Measurements from ENCODE around the gene RUNDC3A. TPM values are rescaled to one million over a fixed set of nuclear protein-coding genes. Genes with fewer than 3 reads are reported as not detected.

RUNDC3A gene
- total RNA-seq, 2 experiments from 2014 or later = 0.10 TPM

DNA sequence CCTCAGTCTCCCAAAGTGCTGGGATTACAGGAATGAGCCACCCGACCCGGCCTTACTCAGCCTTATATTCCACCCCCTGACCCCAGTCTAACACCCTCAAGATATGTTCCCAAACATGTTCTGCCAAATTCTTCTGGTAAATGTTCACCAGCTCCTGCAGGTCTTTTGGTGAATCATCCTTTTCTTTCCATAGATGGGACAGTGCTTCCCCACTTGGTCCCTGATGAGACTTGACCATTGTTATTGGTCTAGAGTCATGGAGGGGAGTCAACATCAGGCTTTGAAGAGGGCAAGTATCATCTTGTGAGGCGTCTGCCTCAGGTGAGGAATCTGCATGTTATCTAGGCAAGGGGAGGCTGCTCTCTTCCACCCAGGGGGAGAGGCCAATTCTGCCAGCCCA is 10.4 kb upstream of the RUNDC3A start:
- Mint-ChIP-seq H3K36me3 (ENCODE audit: low read depth) (no peaks in the 10 kb centered on the region), H3K9me3 (no peaks in the 10 kb centered on the region)
- CTCF ChIA-PET = no interaction called here

GRCh38 chr17:44304651-44305050 is 3.8 kb upstream of the RUNDC3A start:
- DNase-seq = no peak
- Mint-ChIP-seq H3K27ac (no peak overlapping the region), H3K36me3 (ENCODE audit: low read depth) (peaks cover 2% of the 10 kb centered on the region), H3K4me1 (peaks cover 14% of the 10 kb centered on the region), H3K27me3 (peaks cover 32% of the 10 kb centered on the region), H3K4me3 (no peak overlapping the region), H3K9me3 (no peaks in the 10 kb centered on the region)
- POLR2A ChIA-PET = no interaction called here
- CTCF ChIA-PET = interaction anchor here (0.6 kb wide), 1 partner anchor 18 kb away, joined by 3 read pairs; no protein-coding TSS in a partner anchor

More for the DNA sequence above, 10.4 kb upstream of the RUNDC3A start:
- DNase-seq = no peak
- Mint-ChIP-seq H3K4me3 (no peak overlapping the region), H3K4me1 (no peaks in the 10 kb centered on the region), H3K27me3 (peaks cover 6% of the 10 kb centered on the region), H3K27ac (no peak overlapping the region)
- POLR2A ChIA-PET = no interaction called here

- no peak for DNase-seq
- CTCF ChIA-PET = interaction anchor here (0.6 to 1.0 kb wide), 2 partner anchors 54 to 98 kb away, joined by 4 to 5 read pairs; no protein-coding TSS in a partner anchor
Measured at GRCh38 chr17:44307387-44308186, 814 bp upstream of the RUNDC3A start.

GRCh38 chr17:44308865-44309264 is 464 bp downstream of the RUNDC3A start:
- CTCF ChIA-PET = interaction anchor here (1.0 to 1.7 kb wide), 3 partner anchors 55 to 99 kb away, joined by 4 read pairs; partner anchors contain the start of gene FAM171A2
- no peak overlapping the region for H3K27ac Mint-ChIP-seq
- peaks cover 43% of the 10 kb centered on the region for H3K27me3 Mint-ChIP-seq
- no peak for DNase-seq
- peaks cover 15% of the 10 kb centered on the region for H3K4me1 Mint-ChIP-seq
- H3K36me3 Mint-ChIP-seq (ENCODE audit: low read depth) = peaks cover 2% of the 10 kb centered on the region
- POLR2A ChIA-PET = no interaction called here
- peak overlapping the region; percentile 43 for H3K4me3 Mint-ChIP-seq
- H3K9me3 Mint-ChIP-seq = no peaks in the 10 kb centered on the region

More at GRCh38 chr17:44307387-44308186, 814 bp upstream of the RUNDC3A start:
- peaks cover 2% of the 10 kb centered on the region for H3K36me3 Mint-ChIP-seq (ENCODE audit: low read depth)
- POLR2A ChIA-PET = interaction anchor here (0.6 kb wide), 1 partner anchor 920 kb away, joined by 3 read pairs; no protein-coding TSS in a partner anchor
- H3K4me1 Mint-ChIP-seq = peaks cover 16% of the 10 kb centered on the region
- H3K9me3 Mint-ChIP-seq = no peaks in the 10 kb centered on the region
- H3K27ac Mint-ChIP-seq = no peak overlapping the region
- no peak overlapping the region for H3K4me3 Mint-ChIP-seq
- peaks cover 42% of the 10 kb centered on the region for H3K27me3 Mint-ChIP-seq

DNA sequence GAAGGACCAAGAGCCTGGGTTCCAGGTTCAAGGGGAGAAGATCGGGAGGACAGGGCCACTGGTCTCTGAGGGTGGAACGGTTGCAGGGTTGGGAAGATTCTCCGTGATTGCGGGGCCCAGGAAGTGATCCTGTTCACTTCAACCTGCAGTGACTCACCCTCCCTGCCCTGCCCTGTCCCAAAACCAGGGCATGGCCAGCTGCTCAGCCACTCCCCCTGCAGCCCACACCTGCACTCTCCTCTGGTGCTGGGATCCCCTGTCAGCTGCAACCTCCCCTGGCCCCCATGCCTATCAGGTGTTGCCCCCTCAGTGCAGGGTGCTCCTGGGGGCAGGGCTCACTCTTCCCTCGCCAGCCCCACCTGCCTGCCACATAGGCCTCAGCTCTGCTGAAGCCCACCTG is 1.1 kb downstream of the RUNDC3A start:
- POLR2A ChIA-PET = no interaction called here
- Mint-ChIP-seq H3K4me3 (no peak overlapping the region), H3K27ac (no peak overlapping the region), H3K36me3 (ENCODE audit: low read depth) (no peaks in the 10 kb centered on the region), H3K4me1 (peaks cover 14% of the 10 kb centered on the region), H3K9me3 (no peaks in the 10 kb centered on the region), H3K27me3 (peaks cover 47% of the 10 kb centered on the region)
- no peak for DNase-seq
- CTCF ChIA-PET = interaction anchor here (1.3 to 1.7 kb wide), 3 partner anchors 21 to 91 kb away, joined by 4 to 7 read pairs (median 4); partner anchors contain the start of gene FAM171A2

- CTCF ChIA-PET = interaction anchor here (1.0 to 1.7 kb wide), 5 partner anchors 10 to 100 kb away, joined by 3 to 7 read pairs (median 4); partner anchors contain the start of gene FAM171A2
- no peaks in the 10 kb centered on the region for H3K9me3 Mint-ChIP-seq
Measured at GRCh38 chr17:44310188-44310587, 1.8 kb downstream of the RUNDC3A start.

DNA sequence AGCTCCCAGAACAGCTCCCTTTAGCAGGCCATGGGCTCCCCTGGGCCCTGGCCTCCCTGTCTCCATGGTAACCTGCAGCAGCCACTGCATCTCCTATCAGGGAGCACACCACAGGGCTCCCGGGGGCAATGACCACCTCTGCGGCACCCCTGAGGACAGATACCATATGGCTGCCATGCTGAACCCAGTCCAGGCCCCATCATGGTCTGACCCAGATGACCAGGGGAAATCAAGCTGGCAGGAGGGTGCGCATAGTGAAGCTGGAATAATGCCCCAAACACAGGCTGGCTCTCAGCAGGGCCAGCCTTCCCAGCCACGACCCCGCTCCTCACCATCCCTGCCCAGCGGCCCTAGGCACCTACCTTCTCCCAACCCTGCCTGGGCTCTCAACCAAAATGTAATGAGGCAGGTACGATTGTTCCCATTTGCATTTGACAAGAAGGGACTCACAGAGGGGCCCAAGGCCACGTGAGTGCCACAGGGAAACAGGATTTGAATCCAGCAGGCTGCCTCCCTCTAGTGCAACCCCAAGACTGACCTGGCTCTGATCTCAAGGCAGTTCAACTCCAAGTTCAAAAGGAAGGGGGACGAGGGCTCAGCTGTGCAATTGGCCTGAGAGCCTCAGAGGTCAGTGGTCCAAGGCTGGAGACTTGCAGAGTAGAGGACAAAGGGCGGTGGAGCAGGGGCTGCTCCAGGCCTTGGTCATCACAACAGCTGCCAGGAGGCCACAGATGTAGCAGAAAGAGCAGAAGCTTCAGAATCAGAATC is 2.4 kb downstream of the RUNDC3A start:
- peaks cover 47% of the 10 kb centered on the region for H3K27me3 Mint-ChIP-seq
- no peaks in the 10 kb centered on the region for H3K36me3 Mint-ChIP-seq (ENCODE audit: low read depth)
- no peaks in the 10 kb centered on the region for H3K9me3 Mint-ChIP-seq
- no peak overlapping the region for H3K4me3 Mint-ChIP-seq
- H3K4me1 Mint-ChIP-seq = peaks cover 18% of the 10 kb centered on the region
- CTCF ChIA-PET = interaction anchor here (1.0 to 1.7 kb wide), 5 partner anchors 9 to 101 kb away, joined by 3 to 7 read pairs (median 4); partner anchors contain the start of gene FAM171A2
- POLR2A ChIA-PET = interaction anchor here (0.5 to 0.6 kb wide), 2 partner anchors 127 to 372 kb away, joined by 3 to 4 read pairs; no protein-coding TSS in a partner anchor
- DNase-seq = no peak
- no peak overlapping the region for H3K27ac Mint-ChIP-seq

More at GRCh38 chr17:44310188-44310587, 1.8 kb downstream of the RUNDC3A start:
- Mint-ChIP-seq H3K27me3 (peaks cover 46% of the 10 kb centered on the region), H3K4me3 (no peak overlapping the region), H3K36me3 (ENCODE audit: low read depth) (no peaks in the 10 kb centered on the region), H3K27ac (no peak overlapping the region), H3K4me1 (peaks cover 14% of the 10 kb centered on the region)
- DNase-seq = no peak
- POLR2A ChIA-PET = interaction anchor here (0.5 to 0.6 kb wide), 2 partner anchors 126 to 373 kb away, joined by 3 to 4 read pairs; no protein-coding TSS in a partner anchor

GRCh38 chr17:44311562-44312181 is 3.3 kb downstream of the RUNDC3A start:
- peaks cover 25% of the 10 kb centered on the region for H3K4me1 Mint-ChIP-seq
- H3K36me3 Mint-ChIP-seq (ENCODE audit: low read depth) = no peaks in the 10 kb centered on the region
- ChIA-PET CTCF (no interaction called here), POLR2A (no interaction called here)
- H3K4me3 Mint-ChIP-seq = no peak overlapping the region
- no peak overlapping the region for H3K27ac Mint-ChIP-seq
- no peak for DNase-seq
- peaks cover 51% of the 10 kb centered on the region for H3K27me3 Mint-ChIP-seq
- no peaks in the 10 kb centered on the region for H3K9me3 Mint-ChIP-seq

- H3K4me1 Mint-ChIP-seq = peaks cover 22% of the 10 kb centered on the region
- ChIA-PET CTCF (no interaction called here), POLR2A (no interaction called here)
- H3K9me3 Mint-ChIP-seq = no peaks in the 10 kb centered on the region
- no peak for DNase-seq
- H3K4me3 Mint-ChIP-seq = no peak overlapping the region
- H3K27me3 Mint-ChIP-seq = peaks cover 51% of the 10 kb centered on the region
- no peaks in the 10 kb centered on the region for H3K36me3 Mint-ChIP-seq (ENCODE audit: low read depth)
- H3K27ac Mint-ChIP-seq = no peak overlapping the region
Measured at GRCh38 chr17:44312396-44313104, 4.1 kb downstream of the RUNDC3A start.

GRCh38 chr17:44314031-44314430 is 5.6 kb downstream of the RUNDC3A start:
- H3K4me3 Mint-ChIP-seq = peak overlapping the region; percentile 31
- H3K9me3 Mint-ChIP-seq = no peaks in the 10 kb centered on the region

GRCh38 chr17:44314524-44314868 is 6.1 kb downstream of the RUNDC3A start:
- Mint-ChIP-seq H3K4me3 (peak overlapping the region; percentile 31), H3K4me1 (peaks cover 17% of the 10 kb centered on the region), H3K27ac (no peak overlapping the region), H3K27me3 (peaks cover 49% of the 10 kb centered on the region), H3K36me3 (ENCODE audit: low read depth) (peaks cover 3% of the 10 kb centered on the region), H3K9me3 (no peaks in the 10 kb centered on the region)
- CTCF ChIA-PET = no interaction called here
- no peak for DNase-seq
- POLR2A ChIA-PET = interaction anchor here (0.6 kb wide), 1 partner anchor 1049 kb away, joined by 3 read pairs; no protein-coding TSS in a partner anchor

More at GRCh38 chr17:44314031-44314430, 5.6 kb downstream of the RUNDC3A start:
- no peak for DNase-seq
- Mint-ChIP-seq H3K27me3 (peaks cover 49% of the 10 kb centered on the region), H3K27ac (no peak overlapping the region), H3K36me3 (ENCODE audit: low read depth) (no peaks in the 10 kb centered on the region), H3K4me1 (peaks cover 19% of the 10 kb centered on the region)
- CTCF ChIA-PET = no interaction called here
- POLR2A ChIA-PET = interaction anchor here (0.6 kb wide), 1 partner anchor 1049 kb away, joined by 3 read pairs; no protein-coding TSS in a partner anchor

All from activated CD4-positive, alpha-beta T cell treated with anti-CD3 and anti-CD28 coated beads, Interleukin-2, amount 10 ng/mL, durations not matched to agents 7 days and 5 days (primary cell).